SK-N-MC (cell line): ENCODE data around the gene LRRC52.
"Not testable (repeated sequence)": the region's sequence is repeated elsewhere in the genome, so short reads cannot be mapped to it uniquely, and the experiment has no call there.

Experiments used
- DNase-seq: peaks from one replicate; pipeline ENCODE4 v3.0.0-alpha.2; 2011; ENCODE audit warnings: low read depth, low spot score
- H3K27ac ChIP-seq: fragments of 200-600 bp; sonication (generic); 2 replicates; pipeline ENCODE4 v1.5.1; 2016; ENCODE audit warnings: mixed run types
- H3K36me3 ChIP-seq: fragments of 200-600 bp; sonication (generic); 2 replicates; pipeline ENCODE4 v1.6.1; 2017; ENCODE audit warnings: antibody characterized with exemption, low read length, mixed read lengths; ENCODE audit not compliant: insufficient read depth
- H3K4me3 ChIP-seq: fragments of 200-600 bp; sonication (generic); 2 replicates; pipeline ENCODE4 v1.5.1; 2016
- H3K9ac ChIP-seq: fragments of 200-600 bp; sonication (generic); 2 replicates; pipeline ENCODE4 v1.8.0; 2017; ENCODE audit warnings: mixed run types, mixed read lengths; ENCODE audit not compliant: insufficient read length
- H3K9me3 ChIP-seq: fragments of 200-600 bp; sonication (generic); 2 replicates; pipeline ENCODE4 v1.6.1; 2017; ENCODE audit warnings: low read depth, mild to moderate bottlenecking, antibody characterized with exemption, low read length, moderate library complexity, mixed read lengths
- EZH2 ChIP-seq: fragments of 200-600 bp; sonication (generic); IDR thresholded peaks from one replicate; pipeline ENCODE4 v1.6.1; 2017; ENCODE audit warnings: antibody characterized with exemption
- FOXP2 ChIP-seq: optimal IDR thresholded peaks from 2 replicates; pipeline ENCODE3; 2011; ENCODE audit warnings: mild to moderate bottlenecking, moderate library complexity; ENCODE audit not compliant: insufficient read depth; ENCODE audit errors: extremely low read length, control extremely low read depth
- POLR2AphosphoS5 ChIP-seq: IDR thresholded peaks from 2 replicates; pipeline ENCODE4 v1.6.1; 2012; ENCODE audit warnings: mild to moderate bottlenecking, low read depth, low read length, borderline replicate concordance

LRRC52 gene

GRCh38 chr1:165581926-165582325, 38.1 kb downstream of the LRRC52 start:
- Histone ChIP-seq H3K36me3 (no peaks in the 10 kb centered on the region), H3K27ac (no peak overlapping the region), H3K4me3 (no peak overlapping the region), H3K9me3 (no peaks in the 10 kb centered on the region), H3K9ac (no peak overlapping the region)
- TF ChIP-seq EZH2 (no peak), FOXP2 (no peak), POLR2AphosphoS5 (no peak)
- no peak for DNase-seq

DNA sequence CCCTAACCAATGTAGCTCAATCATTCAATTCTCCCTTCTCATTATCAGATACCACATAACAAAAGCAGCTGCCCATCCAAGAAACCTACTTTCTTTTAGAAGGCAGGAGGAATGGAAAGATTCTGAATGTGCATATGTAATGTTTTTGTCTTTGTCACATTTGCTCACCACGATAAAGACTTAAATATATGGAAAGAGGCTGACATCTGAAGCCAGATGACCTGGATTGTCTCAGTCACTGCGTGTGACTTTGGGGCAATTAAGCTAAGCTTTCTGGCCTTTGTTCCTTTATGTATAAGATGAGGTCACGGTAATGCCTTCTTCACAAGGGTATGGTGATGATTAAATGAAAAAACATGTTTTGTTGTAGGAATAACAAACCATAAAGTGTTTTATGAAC, 42.6 kb downstream of the LRRC52 start:
- no peak overlapping the region for H3K9ac ChIP-seq
- H3K27ac ChIP-seq = no peak overlapping the region
- TF ChIP-seq EZH2 (no peak), POLR2AphosphoS5 (no peak), FOXP2 (no peak)
- H3K9me3 ChIP-seq = no peaks in the 10 kb centered on the region
- H3K4me3 ChIP-seq = no peak overlapping the region
- H3K36me3 ChIP-seq = no peaks in the 10 kb centered on the region
- no peak for DNase-seq

- DNase-seq, H3K9me3 ChIP-seq, H3K4me3 ChIP-seq, H3K36me3 ChIP-seq, H3K9ac ChIP-seq, H3K27ac ChIP-seq: not testable (repeated sequence)
These were observed 47.6 kb downstream of the LRRC52 start for GRCh38 chr1:165591391-165591790.

DNA sequence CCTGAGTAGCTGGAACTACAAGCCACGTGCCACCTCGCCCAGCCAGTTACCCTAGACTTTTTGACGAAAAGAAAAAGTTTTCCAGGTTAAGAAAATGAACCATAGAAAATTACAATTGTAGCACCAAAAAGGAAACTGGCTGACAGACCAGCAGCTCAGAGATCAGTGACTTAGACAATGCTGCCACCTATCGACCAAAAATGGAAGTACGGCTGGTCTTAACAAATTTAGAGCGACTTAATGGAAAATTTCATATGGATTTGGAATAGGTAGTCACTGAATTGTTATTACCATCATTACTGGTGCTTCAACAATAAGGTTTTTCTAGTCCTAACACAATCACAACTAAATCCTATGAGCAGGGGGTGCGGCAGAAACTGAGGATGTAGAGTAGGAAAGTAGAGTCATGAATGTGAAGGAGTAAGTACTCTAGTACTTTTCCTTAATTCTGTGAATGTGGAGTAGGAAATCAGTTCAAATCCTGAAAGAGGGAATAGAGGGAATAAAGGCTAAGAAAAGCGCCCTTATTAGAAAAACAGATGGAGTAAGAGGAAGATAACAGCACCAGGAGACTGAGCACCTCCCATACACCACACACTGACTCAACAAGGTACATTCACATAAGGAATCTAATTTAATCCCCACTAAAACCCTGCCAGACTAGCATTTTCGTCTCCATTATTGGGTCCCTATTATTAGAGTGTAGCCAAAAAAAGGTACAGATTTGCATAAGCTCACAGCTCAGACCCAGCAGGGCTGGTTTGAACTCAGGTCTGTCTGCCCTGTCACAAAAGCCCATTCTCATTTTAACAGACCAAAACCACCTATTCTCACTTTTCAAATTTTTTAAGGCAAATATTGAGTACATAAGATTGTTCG, 49.4 kb downstream of the LRRC52 start:
- Histone ChIP-seq H3K9me3 (no peaks in the 10 kb centered on the region), H3K9ac (peak overlapping the region; percentile 27), H3K36me3 (no peaks in the 10 kb centered on the region), H3K4me3 (peak overlapping the region; percentile 38; the same call in 1 of the 2 replicates), H3K27ac (peak overlapping the region; percentile 63)
- peak; percentile 88 for DNase-seq
- no peak for TF ChIP-seq FOXP2
- no peak for TF ChIP-seq POLR2AphosphoS5
- no peak for TF ChIP-seq EZH2

- H3K9me3 ChIP-seq = no peaks in the 10 kb centered on the region
- peak overlapping the region; percentile 36 for H3K4me3 ChIP-seq
- H3K27ac ChIP-seq = peak overlapping the region; percentile 93
- no peak for DNase-seq
- TF ChIP-seq FOXP2 (no peak), POLR2AphosphoS5 (no peak), EZH2 (no peak)
- H3K36me3 ChIP-seq = no peaks in the 10 kb centered on the region
- peak overlapping the region; percentile 40 for H3K9ac ChIP-seq
These were observed 51.6 kb downstream of the LRRC52 start for GRCh38 chr1:165595246-165595938.

DNA sequence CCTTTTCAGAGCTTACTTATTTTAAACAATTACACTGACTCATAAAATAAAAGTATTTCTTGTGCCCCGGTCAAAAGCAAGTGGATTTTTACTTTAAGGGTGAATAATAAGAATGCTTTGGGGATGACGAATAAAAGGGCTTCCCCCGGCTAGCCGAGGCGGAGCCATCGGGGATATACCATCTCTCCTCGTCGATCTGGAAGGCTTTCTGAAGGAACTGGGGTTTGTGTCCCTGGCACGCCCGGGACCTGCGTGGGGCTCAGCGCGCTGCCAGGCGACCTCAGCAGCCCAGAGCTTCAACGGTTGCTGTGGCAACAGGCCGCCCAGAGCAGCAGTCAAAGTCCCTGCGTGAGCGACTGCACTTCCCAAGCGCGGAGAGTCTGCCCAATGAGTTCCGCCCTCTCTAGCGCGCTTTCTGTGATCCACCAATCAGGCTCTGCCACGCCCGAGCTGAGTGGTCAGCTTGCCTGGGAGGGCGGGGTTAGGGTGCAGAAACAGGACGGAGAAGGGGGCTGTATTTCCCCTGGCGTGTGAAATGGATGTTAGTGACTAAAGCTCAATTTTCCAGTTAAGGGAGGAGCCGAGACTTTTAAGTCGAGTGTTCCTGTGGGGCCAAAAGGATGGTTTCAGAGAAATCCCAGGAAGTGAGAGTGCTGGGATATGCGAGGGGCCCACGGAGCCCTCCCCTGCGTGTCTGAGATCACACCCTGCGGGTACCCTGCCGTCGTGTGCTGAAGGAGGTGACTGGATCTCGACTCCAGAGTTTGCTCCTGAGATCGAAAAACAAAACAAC, 54.3 kb downstream of the LRRC52 start:
- DNase-seq = peak; percentile 63
- Histone ChIP-seq H3K4me3 (peak overlapping the region; percentile 78), H3K36me3 (no peaks in the 10 kb centered on the region), H3K9ac (peak overlapping the region; percentile 59), H3K9me3 (no peaks in the 10 kb centered on the region), H3K27ac (no peak overlapping the region)
- TF ChIP-seq FOXP2 (no peak), POLR2AphosphoS5 (peak; percentile 42; the same call in 1 of the 2 replicates)

DNA sequence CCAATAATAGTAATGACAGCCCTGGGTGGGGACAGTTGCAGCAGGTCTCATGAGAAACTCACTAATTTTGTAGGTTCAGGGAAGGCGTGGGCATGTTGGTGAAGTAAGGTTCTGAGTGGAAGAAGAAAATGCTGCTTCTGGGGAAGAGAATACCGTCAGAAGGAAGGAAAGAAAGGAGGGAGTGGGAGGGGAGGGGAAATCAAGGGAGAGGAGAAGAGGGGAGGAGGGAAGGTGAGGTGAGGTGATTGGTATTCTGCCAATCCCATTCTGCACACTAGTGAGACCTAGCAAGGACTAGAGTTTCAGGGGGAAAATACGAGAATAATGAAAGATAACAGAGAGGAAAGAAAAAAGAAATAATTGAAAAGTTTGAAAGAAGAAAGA, 54.9 kb downstream of the LRRC52 start:
- Histone ChIP-seq H3K9ac (peak overlapping the region; percentile 45), H3K27ac (no peak overlapping the region), H3K4me3 (peak overlapping the region; percentile 78), H3K9me3 (no peaks in the 10 kb centered on the region), H3K36me3 (no peaks in the 10 kb centered on the region)
- no peak for DNase-seq
- TF ChIP-seq EZH2 (no peak), FOXP2 (no peak), POLR2AphosphoS5 (no peak)

GRCh38 chr1:165600793-165601192, 57.0 kb downstream of the LRRC52 start:
- Histone ChIP-seq H3K36me3 (no peaks in the 10 kb centered on the region), H3K9ac (no peak overlapping the region), H3K4me3 (no peak overlapping the region), H3K27ac (no peak overlapping the region), H3K9me3 (no peaks in the 10 kb centered on the region)
- DNase-seq = no peak
- no peak for TF ChIP-seq EZH2
- TF ChIP-seq FOXP2 = no peak
- no peak for TF ChIP-seq POLR2AphosphoS5
